Suprapubic skin (tissue), 3 donors: ENCODE data around the gene TMEM161B.

Experiments used
- POLR2AphosphoS5 ChIP-seq, 3 donors: sonication (generic); formaldehyde crosslinking; IDR thresholded peaks; one replicate each; pipeline ENCODE4 v1.6.1; 2017; ENCODE audit warnings: antibody characterized with exemption in 3 of 3
- TF ChIP-seq, protein P1 (sequence below), 2 donors: fragments of 200-600 bp in 1 of 2; fragments of 450-650 bp in 1 of 2; sonication (generic) in 1 of 2; IDR thresholded peaks; one replicate each; pipeline ENCODE4 v1.5.1; 2016 to 2019; ENCODE audit warnings: antibody characterized with exemption in 2 of 2, mild to moderate bottlenecking in 1 of 2, moderate library complexity in 1 of 2

- TF ChIP-seq, protein P1, sequence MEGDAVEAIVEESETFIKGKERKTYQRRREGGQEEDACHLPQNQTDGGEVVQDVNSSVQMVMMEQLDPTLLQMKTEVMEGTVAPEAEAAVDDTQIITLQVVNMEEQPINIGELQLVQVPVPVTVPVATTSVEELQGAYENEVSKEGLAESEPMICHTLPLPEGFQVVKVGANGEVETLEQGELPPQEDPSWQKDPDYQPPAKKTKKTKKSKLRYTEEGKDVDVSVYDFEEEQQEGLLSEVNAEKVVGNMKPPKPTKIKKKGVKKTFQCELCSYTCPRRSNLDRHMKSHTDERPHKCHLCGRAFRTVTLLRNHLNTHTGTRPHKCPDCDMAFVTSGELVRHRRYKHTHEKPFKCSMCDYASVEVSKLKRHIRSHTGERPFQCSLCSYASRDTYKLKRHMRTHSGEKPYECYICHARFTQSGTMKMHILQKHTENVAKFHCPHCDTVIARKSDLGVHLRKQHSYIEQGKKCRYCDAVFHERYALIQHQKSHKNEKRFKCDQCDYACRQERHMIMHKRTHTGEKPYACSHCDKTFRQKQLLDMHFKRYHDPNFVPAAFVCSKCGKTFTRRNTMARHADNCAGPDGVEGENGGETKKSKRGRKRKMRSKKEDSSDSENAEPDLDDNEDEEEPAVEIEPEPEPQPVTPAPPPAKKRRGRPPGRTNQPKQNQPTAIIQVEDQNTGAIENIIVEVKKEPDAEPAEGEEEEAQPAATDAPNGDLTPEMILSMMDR (IDR thresholded peaks at IDR 0.05) = no peak
- TF ChIP-seq POLR2AphosphoS5 (IDR thresholded peaks at IDR 0.05) = no peak
These were observed 64.5 kb downstream of the TMEM161B start for GRCh38 chr5:88203981-88204750.
